Heart left ventricle (tissue), 13 donors: ENCODE results near the gene SRP68.

Experiments
- POLR2A ChIP-seq, 2 donors: fragments of 450-650 bp; IDR thresholded peaks; one replicate each; pipeline ENCODE4 v1.6.1; 2017; ENCODE audit warnings: antibody characterized with exemption in 2 of 2, mild to moderate bottlenecking in 2 of 2, moderate library complexity in 2 of 2
- TF ChIP-seq, protein P1 (sequence below), 12 donors: fragments of 200-600 bp; sonication (generic) in 4 of 12; IDR thresholded peaks; one replicate each; pipeline versions ENCODE4 v1.5.0 to v1.8.0; 2018 to 2022; ENCODE audit warnings: antibody characterized with exemption in 12 of 12, mild to moderate bottlenecking in 5 of 12
- donor health status: ischemic (EF 13 %, LVEDD 7.1; RV severe dilation, severe dysfunction).
- donor health status: DM: no; HTN: yes; CAD: no.
- donor health status: DM: no; HTN: no; CAD: no.
- donor health status: ischemic (EF 25% LVEDD 6.9; RV normal size, moderate dysfunction).
- donor health status: ischemic (EF 25% LVEDD 5.7; RV mildly dilated, moderate dysfunction).
- donor health status: ischemic (EF 35%, LVEDD 5.7; RV mildly dilated, moderate dysfunction).
- donor health status: nonischemic (EF 11% LVEDD 7.7; RV severe dilation, severe dysfunction).
- donor health status: DM: yes; HTN: yes; CAD: no.
- donor health status: PGD.
- donor health status: ischemic (EF 29% LVEDD 5.4; RV normal size, mild dysfunction).
- donor health status: nonischemic (EF 23%, LVEDD 6.1; RV moderate dilation, normal function).

DNA sequence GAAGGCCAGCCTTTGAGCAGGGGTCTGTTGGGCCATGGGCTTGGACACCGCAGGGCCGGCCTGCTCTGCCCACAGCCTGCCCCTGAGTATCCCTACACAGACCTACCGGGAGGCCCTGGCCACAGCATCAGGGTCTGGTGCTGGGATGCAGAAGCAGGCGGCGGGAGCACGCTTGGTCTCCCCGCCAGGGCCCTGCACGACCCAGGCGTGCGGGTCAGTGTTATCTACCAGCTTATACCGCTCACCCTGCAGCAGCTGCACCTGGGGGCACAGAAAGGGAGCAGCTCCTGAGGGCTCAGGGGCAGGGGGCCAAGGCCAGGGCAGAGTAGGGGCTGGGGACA lies 54.0 kb downstream of the SRP68 start:
- TF ChIP-seq, protein P1, sequence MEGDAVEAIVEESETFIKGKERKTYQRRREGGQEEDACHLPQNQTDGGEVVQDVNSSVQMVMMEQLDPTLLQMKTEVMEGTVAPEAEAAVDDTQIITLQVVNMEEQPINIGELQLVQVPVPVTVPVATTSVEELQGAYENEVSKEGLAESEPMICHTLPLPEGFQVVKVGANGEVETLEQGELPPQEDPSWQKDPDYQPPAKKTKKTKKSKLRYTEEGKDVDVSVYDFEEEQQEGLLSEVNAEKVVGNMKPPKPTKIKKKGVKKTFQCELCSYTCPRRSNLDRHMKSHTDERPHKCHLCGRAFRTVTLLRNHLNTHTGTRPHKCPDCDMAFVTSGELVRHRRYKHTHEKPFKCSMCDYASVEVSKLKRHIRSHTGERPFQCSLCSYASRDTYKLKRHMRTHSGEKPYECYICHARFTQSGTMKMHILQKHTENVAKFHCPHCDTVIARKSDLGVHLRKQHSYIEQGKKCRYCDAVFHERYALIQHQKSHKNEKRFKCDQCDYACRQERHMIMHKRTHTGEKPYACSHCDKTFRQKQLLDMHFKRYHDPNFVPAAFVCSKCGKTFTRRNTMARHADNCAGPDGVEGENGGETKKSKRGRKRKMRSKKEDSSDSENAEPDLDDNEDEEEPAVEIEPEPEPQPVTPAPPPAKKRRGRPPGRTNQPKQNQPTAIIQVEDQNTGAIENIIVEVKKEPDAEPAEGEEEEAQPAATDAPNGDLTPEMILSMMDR (IDR thresholded peaks at IDR 0.05), result no peak
- TF ChIP-seq POLR2A (IDR thresholded peaks at IDR 0.05), result no peak
